Suprapubic skin (tissue), 4 donors: ENCODE results near the gene TSPAN18. TPM values are rescaled to one million over a fixed set of nuclear protein-coding genes. Genes with fewer than 3 reads are reported as not detected.

ENCODE experiments used
- DNase-seq, 2 donors: peaks; one replicate each; pipeline ENCODE4 v3.0.0-alpha.2; 2019; ENCODE audit warnings: low spot score in 2 of 2
- H3K27ac ChIP-seq: fragments of 200-600 bp; sonication (generic); one replicate; pipeline ENCODE4 v1.5.1; 2019
- H3K27me3 ChIP-seq: fragments of 200-600 bp; sonication (generic); one replicate; pipeline ENCODE4 v1.5.1; 2019
- H3K36me3 ChIP-seq: fragments of 200-600 bp; sonication (generic); one replicate; pipeline ENCODE4 v1.5.1; 2019
- H3K4me1 ChIP-seq: fragments of 200-600 bp; sonication (generic); one replicate; pipeline ENCODE4 v1.5.1; 2019
- H3K4me3 ChIP-seq: fragments of 200-600 bp; sonication (generic); one replicate; pipeline ENCODE4 v1.5.1; 2019; ENCODE audit warnings: mild to moderate bottlenecking
- H3K9me3 ChIP-seq: fragments of 200-600 bp; sonication (generic); one replicate; pipeline ENCODE4 v1.5.1; 2019
- CTCF ChIP-seq, 2 donors: fragments of 200-600 bp in 1 of 2; fragments of 450-650 bp in 1 of 2; sonication (generic) in 1 of 2; IDR thresholded peaks; one replicate each; pipeline ENCODE4 v1.5.1; 2016 to 2019; ENCODE audit warnings: antibody characterized with exemption in 2 of 2, mild to moderate bottlenecking in 1 of 2, moderate library complexity in 1 of 2
- EP300 ChIP-seq: sonication (generic); formaldehyde crosslinking; IDR thresholded peaks from one replicate; pipeline ENCODE4 v1.6.1; 2017; ENCODE audit warnings: antibody characterized with exemption
- POLR2A ChIP-seq, 2 donors: fragments of 450-650 bp; IDR thresholded peaks; one replicate each; pipeline ENCODE4 v1.6.1; 2017; ENCODE audit warnings: antibody characterized with exemption in 2 of 2, mild to moderate bottlenecking in 2 of 2, moderate library complexity in 2 of 2
- POLR2AphosphoS5 ChIP-seq, 3 donors: sonication (generic); formaldehyde crosslinking; IDR thresholded peaks; one replicate each; pipeline ENCODE4 v1.6.1; 2017; ENCODE audit warnings: antibody characterized with exemption in 3 of 3
- WGBS: methylation state at CpG from one replicate; pipeline ENCODE4 v1.1.5; 2018; 5-methylcytosine and 5-hydroxymethylcytosine counted together
- total RNA-seq, 4 donors: library from RNA; depleted of rRNA; stranded (reverse); fragments of >200 nt; gene quantifications; one replicate each; pipeline ENCODE4 v1.1.0, GENCODE V29; 2016

The TSPAN18 gene
- total RNA-seq, 4 donors from 2014 or later = 1.3 to 5.1 (median 3.9) TPM

GRCh38 chr11:44718612-44719390, 8.0 kb upstream of the TSPAN18 start:
- H3K36me3 ChIP-seq = no peaks in the 10 kb centered on the region
- 68% methylated on average over 4 of the region's 4 CpGs for whole genome bisulfite sequencing
- no peaks in the 10 kb centered on the region for H3K4me1 ChIP-seq
- no peak for TF ChIP-seq EP300
- TF ChIP-seq POLR2A (IDR thresholded peaks at IDR 0.05) = no peak
- no peak for TF ChIP-seq CTCF (IDR thresholded peaks at IDR 0.05)
- no peak for TF ChIP-seq POLR2AphosphoS5 (IDR thresholded peaks at IDR 0.05)
- no peak for DNase-seq
- H3K4me3 ChIP-seq = no peak overlapping the region
- no peak overlapping the region for H3K27ac ChIP-seq
- no peaks in the 10 kb centered on the region for H3K9me3 ChIP-seq
- no peaks in the 10 kb centered on the region for H3K27me3 ChIP-seq

- no peaks in the 10 kb centered on the region for H3K9me3 ChIP-seq
- H3K27me3 ChIP-seq = peaks cover 13% of the 10 kb centered on the region
- 75% methylated on average over 10 of the region's 12 CpGs for WGBS
- no peaks in the 10 kb centered on the region for H3K36me3 ChIP-seq
- DNase-seq = no peak
- TF ChIP-seq CTCF (IDR thresholded peaks at IDR 0.05) (no peak), EP300 (no peak), POLR2AphosphoS5 (IDR thresholded peaks at IDR 0.05) (no peak), POLR2A (IDR thresholded peaks at IDR 0.05) (no peak)
- H3K27ac ChIP-seq = no peak overlapping the region
- H3K4me3 ChIP-seq = no peak overlapping the region
- H3K4me1 ChIP-seq = peaks cover 31% of the 10 kb centered on the region
Measured at GRCh38 chr11:44725016-44725685, 1.6 kb upstream of the TSPAN18 start.

- DNase-seq = no peak
- no peak overlapping the region for H3K4me3 ChIP-seq
- no peak overlapping the region for H3K27ac ChIP-seq
- H3K36me3 ChIP-seq = no peaks in the 10 kb centered on the region
- H3K4me1 ChIP-seq = peaks cover 33% of the 10 kb centered on the region
- peaks cover 13% of the 10 kb centered on the region for H3K27me3 ChIP-seq
- TF ChIP-seq POLR2A (IDR thresholded peaks at IDR 0.05) = no peak
- TF ChIP-seq POLR2AphosphoS5 (IDR thresholded peaks at IDR 0.05) = no peak
- no peak for TF ChIP-seq EP300
- TF ChIP-seq CTCF (IDR thresholded peaks at IDR 0.05) = no peak
- 66% methylated on average over 6 of the region's 10 CpGs for WGBS
- no peaks in the 10 kb centered on the region for H3K9me3 ChIP-seq
Measured at GRCh38 chr11:44725757-44726282, 942 bp upstream of the TSPAN18 start.

GRCh38 chr11:44727114-44727372, 281 bp downstream of the TSPAN18 start:
- Histone ChIP-seq H3K4me1 (peaks cover 40% of the 10 kb centered on the region), H3K36me3 (no peaks in the 10 kb centered on the region), H3K27me3 (peaks cover 13% of the 10 kb centered on the region), H3K9me3 (no peaks in the 10 kb centered on the region), H3K4me3 (peak overlapping the region; percentile 81), H3K27ac (no peak overlapping the region)
- no peak for DNase-seq
- TF ChIP-seq EP300 (no peak), POLR2A (IDR thresholded peaks at IDR 0.05) (no peak), CTCF (IDR thresholded peaks at IDR 0.05) (no peak), POLR2AphosphoS5 (IDR thresholded peaks at IDR 0.05) (no peak)
- whole genome bisulfite sequencing = no CpG with 5 or more reads among the region's 45 CpGs
